NCI-H69 (cell line): Measurements from ENCODE around the gene ITGA7.

Source experiments
- DNase-seq: peaks from one replicate; lab custom pipeline; 2025; lab: John Stamatoyannopoulos, UW

The ITGA7 gene

DNA sequence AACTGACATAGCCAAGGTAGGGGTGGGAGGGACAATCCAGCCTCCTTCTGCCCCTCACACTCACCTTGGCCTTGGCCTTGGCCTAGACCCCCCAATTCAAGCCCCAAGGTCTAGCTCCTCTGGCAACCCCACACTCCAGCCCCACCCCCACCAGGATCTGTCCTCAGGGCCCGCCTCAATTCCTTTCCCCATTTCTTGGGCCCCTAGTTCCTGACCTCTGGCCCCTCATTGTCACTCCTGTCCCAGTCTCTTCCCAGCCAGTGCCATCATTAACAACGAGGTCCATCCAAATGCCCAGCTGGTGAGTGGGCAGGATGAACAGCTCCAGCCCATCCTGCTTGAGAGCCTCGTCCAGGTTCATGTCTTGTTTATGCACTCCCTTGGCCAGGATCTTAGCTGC is 28.4 kb upstream of the ITGA7 start:
- DNase-seq, result no peak

DNA sequence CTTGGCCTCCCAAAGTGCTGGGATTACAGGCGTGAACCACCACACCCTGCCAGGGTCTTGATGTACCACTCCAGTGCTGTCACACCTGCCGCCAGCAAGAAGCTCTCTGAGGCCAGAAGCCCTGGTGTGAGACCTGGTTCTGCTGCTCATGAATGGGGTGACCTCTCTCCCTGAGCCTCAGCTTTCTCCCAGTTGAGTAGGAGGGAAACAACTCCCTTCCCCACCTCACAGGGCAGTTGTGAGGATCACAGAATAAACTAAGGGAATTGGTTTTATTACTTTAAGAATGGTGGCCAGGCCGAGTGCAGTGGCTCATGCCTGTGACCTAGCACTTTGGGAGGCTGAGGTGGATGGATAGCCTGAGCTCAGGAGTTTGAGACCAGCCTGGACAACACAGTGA is 26.9 kb upstream of the ITGA7 start:
- DNase-seq, result no peak

DNA sequence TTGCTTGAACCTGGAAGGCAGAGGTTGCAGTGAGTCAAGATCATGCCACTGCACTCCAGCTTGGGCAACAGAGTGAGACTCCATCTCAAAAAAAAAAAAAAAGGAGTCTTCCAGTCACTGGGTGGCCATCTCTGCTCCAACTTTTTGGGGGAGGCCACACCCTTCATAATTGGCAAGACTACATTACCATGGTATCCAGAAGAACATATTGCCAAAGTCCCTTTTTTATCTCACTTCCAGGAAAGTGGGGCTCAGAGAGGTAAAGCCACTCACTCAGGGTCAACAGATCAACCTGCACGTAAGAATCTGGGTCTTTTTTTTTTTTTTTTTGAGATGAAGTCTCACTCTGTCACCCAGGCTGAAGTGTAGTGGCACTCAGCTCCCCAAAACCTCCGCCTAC is 26.2 kb upstream of the ITGA7 start:
- no peak for DNase-seq

DNA sequence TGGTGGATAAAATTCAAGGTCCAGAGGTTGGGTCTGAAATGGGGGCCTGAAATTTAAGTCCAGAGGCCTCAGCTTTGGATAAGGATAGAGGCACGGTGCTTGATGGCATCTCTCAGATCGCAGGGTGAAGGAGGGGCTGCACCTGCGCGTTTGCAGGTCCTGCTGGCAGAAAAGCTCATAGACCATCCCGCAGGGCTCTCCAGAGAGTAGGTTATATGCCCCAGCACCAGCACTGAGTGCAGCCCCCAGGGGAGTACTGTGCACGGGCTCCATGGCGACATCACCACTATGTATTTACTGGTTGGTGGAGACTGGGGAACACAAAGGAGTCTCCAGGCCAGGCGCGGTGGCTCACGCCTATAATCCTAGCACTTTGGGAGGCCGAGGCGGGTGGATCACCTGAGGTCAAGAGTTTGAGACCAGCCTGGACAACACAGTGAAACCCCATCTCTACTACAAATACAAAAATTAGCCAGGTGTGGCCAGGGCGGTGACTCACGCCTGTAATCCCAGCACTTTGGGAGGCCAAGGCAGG is 25.4 kb upstream of the ITGA7 start:
- DNase-seq, result peak; percentile 37

DNA sequence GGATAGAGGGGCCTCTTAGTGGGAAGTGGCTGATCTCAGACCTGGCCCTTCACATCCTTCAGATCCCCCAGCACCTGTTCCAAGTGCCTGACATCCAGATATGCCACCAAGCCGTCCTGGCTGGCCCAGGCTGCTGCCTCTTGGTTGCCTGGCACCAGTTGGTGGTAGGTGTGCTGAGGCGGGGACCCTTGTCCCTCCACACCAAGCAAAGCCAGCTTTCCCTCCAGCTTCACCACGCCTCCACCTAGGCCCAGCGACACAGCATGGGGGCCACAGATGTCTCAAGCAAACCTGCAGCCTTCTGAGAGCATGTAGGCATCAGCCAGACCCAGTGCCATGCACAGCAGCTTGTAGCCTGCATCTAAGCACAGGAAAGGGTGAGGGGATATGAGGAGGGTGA is 24.6 kb upstream of the ITGA7 start:
- peak; percentile 28 for DNase-seq

DNA sequence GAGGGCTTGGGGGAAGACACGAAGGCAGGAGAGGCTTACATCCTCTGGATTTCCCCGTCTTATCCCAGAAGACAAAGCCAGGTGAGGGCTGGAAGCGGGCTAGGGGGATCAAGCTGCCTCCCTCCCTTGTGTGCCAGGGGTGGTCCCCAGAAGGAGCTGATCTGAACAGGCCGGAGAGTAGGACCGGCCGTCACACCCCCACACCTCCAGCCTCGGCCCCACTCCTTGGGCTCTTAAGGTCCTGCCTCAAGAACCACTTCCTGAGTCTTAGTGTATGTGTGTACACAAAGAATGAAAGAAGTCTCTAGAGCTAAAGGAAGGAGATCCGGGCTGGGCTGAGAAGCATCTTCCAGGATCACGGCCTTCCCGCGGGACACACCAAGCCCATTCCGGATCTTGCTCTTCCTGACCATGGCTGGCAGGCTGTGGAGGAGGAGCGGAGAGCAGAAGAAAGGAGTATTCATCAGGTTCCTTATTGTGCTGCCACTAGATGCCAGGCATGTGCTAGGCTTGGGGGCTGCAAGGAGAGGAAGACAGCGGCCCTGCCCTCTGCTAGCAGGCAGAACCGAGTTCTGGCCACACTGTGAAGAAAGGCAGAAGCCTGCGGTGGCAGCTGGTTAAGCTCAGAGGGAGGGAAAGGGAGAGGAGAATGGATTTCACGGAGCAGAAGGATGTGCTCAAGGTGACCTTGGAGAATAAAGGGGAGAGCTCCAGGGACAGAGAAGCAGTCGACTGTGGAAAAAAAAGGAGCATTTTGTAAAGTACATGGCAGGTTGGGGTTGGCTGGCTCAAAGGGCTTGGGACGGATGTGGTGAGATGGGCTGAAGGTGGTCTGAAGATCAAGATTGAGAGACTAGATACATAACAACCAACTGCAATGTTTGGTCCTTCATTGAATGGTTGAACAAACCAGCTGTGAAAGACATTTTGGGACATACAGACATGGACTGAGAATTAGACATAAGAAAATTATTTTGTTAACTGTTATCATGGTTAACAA is 22.4 kb upstream of the ITGA7 start:
- peak; percentile 66 for DNase-seq

DNA sequence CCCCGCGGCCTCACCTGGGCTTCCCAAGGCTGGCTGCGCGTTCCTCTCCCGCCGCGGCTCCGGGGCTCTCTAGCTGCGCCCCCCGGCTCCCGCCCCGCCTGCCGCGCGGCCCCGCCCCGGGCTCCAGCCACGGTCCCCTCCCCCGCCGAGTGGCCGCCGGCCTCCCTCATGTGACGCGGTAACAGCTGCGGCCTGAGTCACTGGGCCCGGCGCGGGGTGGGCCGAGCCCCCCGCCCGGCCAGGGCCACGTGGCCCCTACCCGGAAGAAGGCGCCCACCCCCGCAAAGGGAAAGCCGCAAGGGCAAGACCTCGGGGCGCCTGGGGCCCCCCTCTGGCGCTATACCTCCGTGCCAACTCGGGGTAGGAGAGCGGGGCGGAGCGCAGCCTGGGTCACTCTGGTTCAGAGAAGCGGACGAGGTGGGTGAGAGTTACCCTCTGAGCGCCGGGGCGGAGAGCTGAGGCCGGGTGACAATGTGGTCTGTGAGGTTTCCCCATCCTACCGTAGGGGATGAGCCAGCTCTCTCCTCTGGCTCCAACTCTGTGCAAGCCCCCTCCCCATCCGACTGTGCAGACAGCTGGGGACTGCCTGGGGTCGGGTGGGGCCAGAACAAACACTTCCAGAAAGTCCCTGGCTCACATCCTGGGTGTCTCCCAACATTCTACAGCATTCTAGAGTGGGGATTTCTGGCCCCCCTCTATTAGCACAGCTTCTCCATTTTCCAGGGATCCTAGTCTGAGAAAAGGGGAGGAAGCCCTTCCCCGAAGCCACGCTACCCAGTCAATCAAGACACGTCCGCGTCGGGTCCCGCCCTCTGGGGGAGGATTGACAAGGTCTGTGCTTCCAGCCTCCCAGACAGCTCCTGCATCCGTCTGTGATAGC is 21.5 kb upstream of the ITGA7 start, which contains the start of gene CD63:
CD63 (minus strand) TSS at position 71 of the 880 bp plus-strand sequence. CDS start 668 bp downstream, outside the sequence.
- peak; percentile 96 for DNase-seq

DNA sequence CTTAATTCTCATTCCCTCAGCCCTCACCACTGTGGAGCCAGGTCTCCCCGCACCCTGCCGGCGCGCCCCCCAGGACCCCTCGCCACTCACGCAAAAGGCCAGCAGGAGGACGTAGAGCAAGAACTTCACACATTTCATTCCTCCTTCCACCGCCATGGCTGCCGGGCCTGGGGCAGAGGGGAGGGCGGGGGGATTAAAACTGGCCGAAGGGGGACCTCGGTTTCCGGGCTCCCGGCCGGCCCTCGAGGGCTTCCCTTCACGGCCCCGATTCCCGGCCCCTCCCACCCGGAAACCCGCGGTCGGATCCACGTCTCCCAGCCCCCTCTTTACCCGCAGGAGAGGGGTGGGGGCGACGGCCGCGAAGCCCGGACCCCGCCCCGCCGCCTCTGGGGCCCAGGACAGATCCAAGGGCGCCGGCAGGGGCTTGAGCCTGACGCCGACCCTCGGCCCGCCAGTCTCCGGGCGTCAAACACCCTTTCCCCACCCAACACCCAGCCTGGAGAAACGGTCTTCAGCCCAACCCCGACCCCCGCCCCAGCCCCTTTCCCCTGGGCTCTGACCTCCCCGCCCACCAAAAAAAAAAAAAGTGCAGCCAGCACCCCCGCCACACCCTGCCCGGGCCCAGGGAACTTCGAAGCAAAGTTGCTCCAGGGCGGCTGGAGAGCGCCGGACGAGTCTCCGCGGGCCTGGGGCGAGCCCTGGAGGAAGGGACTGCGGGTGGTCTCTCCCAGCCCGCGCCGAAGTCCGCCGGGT is 20.7 kb upstream of the ITGA7 start:
- DNase-seq, result peak; percentile 74

DNA sequence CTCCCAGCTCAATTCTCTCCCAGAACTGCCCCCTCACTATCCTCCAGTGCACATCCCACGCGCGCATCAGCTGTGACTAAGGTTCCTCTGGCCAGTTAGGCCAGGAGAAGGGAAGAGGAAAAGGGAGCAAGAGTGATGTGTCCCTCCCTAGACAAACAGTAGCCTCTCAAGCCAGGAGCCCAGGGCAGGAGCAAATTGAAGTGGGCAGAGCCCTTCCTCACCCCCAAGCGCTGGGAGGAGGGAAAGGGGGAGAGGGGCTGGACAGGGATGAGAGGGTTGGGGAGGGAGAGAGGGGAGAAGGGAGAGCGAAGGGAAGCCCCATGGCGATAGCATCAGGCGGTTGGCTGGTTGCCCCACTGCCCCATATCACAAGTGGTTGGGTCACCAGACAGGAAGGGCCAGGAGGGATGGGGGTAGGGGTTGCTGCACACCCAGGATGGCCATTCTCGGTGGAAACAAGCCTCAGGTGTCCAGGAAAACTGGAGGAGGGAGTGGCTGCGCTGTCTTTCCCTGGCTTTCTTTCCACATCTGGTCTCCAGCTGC is 20.0 kb upstream of the ITGA7 start:
- peak; percentile 61 for DNase-seq

DNA sequence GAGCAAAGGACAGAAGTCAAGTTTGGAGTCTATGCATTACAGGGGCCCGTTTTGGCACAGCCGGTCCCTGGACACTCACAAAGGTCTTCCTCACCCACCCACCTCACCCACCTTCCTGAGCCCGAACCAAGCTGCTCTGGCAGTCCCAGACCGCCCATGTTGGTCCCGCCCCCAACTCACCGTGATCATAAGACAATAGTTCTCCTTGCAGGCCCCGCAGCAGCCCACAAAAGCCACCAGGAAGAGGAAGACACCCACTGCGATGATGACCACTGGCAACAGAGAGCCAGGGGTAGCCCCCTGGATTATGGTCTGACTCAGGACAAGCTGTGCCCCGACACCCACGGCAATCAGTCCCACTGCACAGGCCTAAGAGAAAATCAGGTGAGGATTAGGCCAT is 19.3 kb upstream of the ITGA7 start:
- DNase-seq, result no peak

DNA sequence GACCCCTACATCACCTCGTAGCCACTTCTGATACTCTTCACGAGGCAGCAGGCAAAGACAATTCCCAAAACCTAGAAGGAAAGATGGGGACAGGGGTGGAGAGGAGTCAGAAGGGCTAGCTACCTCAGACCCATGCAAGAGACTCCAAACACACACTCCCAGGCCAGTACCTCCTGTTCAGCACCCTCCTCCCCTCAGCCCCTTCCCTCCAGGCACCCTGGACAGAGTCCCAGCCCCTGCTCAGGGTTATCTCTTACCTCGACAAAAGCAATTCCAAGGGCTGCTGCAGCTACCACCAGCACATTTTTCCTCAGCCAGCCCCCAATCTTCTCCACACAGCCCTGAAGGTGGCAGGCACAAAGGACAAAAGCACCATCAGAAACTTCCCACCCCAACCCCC is 17.9 kb upstream of the ITGA7 start:
- no peak for DNase-seq

DNA sequence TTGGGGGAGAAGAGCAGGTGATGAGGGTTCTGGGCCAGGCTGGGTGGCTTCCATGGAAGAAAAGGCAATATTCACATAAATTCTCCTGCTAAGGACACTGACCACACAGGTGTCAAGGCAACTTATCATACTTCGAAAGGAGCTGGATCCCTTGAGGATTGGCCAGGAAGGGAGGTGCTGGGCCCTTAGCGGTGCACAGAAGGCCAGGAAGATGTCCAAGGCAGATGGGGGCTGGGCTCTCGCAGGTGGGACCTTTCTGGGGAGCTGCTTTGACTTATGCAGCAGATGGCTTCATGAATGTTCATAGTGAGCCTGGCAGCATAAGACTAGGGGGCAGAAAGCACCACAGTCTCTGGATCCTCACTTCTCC is 17.2 kb upstream of the ITGA7 start:
- no peak for DNase-seq

DNA sequence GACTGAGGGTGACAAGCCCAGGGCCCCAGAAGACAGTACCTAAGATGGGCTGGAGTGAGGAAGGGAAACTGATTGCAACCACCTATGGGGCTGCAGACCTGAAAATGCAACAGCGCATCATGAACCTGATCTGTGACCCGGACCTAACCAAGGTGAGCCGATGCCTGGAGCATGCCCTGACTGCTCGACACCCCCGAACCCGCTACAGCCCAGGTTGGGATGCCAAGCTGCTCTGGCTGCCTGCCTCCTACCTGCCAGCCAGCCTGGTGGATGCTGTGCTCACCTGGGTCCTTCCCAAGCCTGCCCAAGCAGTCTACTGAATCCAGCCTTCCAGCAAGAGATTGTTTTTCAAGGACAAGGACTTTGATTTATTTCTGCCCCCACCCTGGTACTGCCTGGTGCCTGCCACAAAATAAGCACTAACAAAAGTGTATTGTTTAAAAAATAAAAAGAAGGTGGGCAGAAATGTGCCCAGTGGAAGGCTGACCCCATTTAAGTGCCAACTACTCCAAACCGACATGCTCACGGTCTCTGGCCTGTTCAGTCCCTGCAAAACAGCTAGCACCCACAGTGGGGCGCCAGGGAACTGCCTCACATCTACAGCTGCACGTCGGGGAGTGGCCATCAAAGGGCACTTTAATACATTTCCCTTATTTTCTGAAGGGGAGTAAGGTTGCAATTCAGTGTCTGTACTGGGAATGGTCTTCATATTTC is 16.7 kb upstream of the ITGA7 start:
- DNase-seq, result peak; percentile 60

DNA sequence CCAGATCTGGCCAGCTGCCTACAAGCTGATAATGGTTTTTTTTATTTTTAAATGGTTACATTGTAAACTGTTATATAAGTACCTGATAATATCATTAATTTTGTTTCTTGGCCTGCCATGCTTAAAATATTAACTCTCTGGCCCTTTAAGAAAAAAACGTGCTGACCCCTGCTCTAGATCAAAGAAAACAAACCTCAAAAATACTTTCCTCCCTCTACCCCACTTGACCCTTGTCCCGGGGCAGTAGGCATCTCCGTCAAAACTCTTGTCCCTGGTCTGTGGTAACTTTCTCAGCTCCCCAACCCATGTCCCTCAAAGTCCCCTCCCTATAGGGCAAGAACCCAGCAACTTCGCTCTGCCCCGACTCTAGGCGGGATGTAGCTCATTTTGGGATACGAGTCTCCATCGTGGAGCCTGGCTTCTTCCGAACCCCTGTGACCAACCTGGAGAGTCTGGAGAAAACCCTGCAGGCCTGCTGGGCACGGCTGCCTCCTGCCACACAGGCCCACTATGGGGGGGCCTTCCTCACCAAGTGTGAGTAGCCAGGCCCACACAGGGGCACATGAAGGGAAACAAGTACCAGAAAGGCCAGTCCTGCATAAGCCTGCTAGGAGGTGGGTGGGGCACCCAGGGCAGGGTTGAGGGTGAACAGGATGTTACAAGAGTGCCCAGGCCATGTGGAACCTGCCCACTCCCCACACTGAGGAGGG is 16.0 kb upstream of the ITGA7 start:
- DNase-seq, result no peak

DNA sequence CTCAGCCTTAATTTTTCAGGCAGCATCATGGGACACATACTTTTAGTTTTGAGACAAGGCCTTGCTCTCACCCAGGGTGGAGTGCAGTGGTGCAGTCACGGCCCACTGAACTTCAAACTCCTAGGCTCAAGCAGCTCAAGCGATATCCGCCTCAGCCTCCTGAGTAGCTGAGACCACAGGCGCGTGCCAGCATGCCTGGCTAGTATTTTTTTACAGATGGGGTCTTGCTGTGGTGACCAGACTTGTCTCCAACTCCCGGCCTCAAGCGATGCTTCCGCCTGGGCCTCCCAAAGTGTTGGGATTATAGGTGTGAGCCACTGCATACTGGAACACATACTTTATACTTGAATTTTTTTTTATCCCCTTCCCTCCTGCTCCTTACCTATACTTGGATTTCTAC is 15.2 kb upstream of the ITGA7 start:
- no peak for DNase-seq

DNA sequence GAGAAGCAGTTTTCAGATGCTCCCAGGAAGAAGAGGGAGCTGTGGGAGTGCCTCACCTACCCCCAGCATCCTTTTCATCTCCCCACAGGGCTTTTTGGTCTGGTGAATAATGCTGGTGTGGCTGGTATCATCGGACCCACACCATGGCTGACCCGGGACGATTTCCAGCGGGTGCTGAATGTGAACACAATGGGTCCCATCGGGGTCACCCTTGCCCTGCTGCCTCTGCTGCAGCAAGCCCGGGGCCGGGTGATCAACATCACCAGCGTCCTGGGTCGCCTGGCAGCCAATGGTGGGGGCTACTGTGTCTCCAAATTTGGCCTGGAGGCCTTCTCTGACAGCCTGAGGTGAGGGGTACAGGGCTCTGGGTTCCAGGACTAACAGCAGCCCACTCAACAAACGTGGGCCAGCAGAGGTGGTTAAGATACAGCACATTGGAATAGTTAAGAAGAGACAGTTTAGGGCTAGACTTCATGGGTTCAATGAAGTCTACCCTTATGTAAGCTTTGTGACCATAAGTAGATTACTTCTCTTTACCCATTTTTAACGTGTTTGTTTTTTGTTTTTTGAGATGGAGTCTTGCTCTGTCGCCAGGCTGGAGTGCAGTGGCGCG is 14.0 kb upstream of the ITGA7 start:
- no peak for DNase-seq

DNA sequence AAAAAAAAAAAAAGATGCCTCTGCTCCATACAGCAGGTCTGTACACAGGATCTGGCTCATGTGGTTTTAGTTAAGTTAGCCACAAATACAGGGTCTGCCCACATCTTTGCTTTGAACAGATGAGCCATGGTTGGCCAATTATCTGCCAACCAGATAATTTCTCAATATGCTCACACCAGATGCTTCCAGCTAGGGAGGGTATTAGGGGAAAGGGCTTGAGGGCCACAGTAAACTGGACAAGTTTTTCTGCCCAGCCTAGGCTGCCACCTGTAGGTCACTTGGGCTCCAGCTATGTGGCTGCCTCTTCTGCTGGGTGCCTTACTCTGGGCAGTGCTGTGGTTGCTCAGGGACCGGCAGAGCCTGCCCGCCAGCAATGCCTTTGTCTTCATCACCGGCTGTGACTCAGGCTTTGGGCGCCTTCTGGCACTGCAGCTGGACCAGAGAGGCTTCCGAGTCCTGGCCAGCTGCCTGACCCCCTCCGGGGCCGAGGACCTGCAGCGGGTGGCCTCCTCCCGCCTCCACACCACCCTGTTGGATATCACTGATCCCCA is 13.3 kb upstream of the ITGA7 start:
- DNase-seq, result peak; percentile 80

DNA sequence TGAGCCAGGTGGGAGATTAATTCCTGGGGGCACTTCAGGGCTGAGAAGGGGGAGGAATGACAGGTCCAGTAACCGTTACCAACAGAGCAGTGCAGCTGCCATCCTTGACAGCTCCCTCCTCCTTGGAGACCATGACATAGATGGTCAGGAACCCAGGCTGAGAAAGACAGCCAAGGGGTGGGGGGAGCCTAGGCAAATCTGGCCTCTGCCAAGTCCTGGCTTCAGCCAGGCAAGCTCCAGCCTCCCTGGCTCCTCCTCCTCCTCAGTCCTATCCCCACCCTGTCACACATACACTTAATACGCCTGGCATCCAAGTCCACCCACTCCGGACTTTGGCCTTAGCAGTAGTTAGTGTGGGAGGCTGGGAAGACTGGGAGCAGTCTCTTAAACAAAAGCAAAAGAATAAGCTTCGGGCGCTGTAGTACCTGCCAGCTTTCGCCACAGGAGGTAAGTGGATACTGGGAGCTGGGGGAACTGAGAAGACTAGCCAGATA is 12.4 kb upstream of the ITGA7 start, which contains the start of gene RDH5:
RDH5 (plus strand) TSS at position 323 of the 494 bp plus-strand sequence. CDS start 792 bp downstream, outside the sequence.
- no peak for DNase-seq

DNA sequence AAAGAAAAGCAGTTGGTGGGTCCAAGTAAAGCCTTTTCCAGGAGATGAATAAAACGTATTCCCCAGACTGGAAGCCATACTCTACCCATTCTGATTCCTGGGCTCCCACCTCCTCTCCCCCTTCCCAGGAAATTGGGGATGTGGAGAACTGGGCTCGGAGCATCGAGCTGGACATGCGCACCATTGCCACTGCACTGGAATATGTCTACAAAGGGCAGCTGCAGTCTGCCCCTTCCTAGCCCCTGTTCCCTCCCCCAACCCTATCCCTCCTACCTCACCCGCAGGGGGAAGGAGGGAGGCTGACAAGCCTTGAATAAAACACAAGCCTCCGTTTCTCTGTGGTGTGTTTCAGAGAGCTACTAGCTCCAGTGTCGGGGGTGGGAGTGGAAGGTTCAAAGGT is 11.7 kb upstream of the ITGA7 start:
- no peak for DNase-seq
